WERI-Rb-1 (cell line): ENCODE data around the gene AURKA.

Experiments
- DNase-seq: peaks from one replicate; pipeline ENCODE4 v3.0.0-alpha.2; 2020
- H3K27ac ChIP-seq: fragments of 250-450 bp; sonication (Bioruptor Pico); 2 replicates; pipeline ENCODE4 v1.5.1; 2020; ENCODE audit warnings: mild to moderate bottlenecking, moderate library complexity
- H3K27me3 ChIP-seq: fragments of 250-450 bp; sonication (Bioruptor Pico); 2 replicates; pipeline ENCODE4 v1.5.1; 2021; ENCODE audit warnings: mild to moderate bottlenecking, low read depth, moderate library complexity; ENCODE audit not compliant: insufficient read depth, severe bottlenecking
- H3K36me3 ChIP-seq: fragments of 250-450 bp; sonication (Bioruptor Pico); 2 replicates; pipeline ENCODE4 v1.5.1; 2020; ENCODE audit warnings: mild to moderate bottlenecking, moderate library complexity
- H3K4me3 ChIP-seq: 2 replicates; pipeline ENCODE4 v1.5.1; 2011; ENCODE audit warnings: low read depth, mild to moderate bottlenecking, control low read depth, low read length
- H3K9me3 ChIP-seq: fragments of 250-450 bp; sonication (Bioruptor Pico); 2 replicates; pipeline ENCODE4 v1.5.1; 2021; ENCODE audit warnings: mild to moderate bottlenecking, moderate library complexity; ENCODE audit not compliant: severe bottlenecking
- CTCF ChIP-seq: IDR thresholded peaks from 2 replicates; pipeline ENCODE4 v1.5.1; 2011; ENCODE audit warnings: low read depth, mild to moderate bottlenecking, control low read depth, inconsistent platforms, low read length

The AURKA gene

GRCh38 chr20:56323656-56324055 is 68.4 kb downstream of the AURKA start:
- H3K36me3 ChIP-seq = no peaks in the 10 kb centered on the region
- H3K27me3 ChIP-seq = peaks cover 69% of the 10 kb centered on the region
- no peak overlapping the region for H3K4me3 ChIP-seq
- no peak for DNase-seq
- no peak overlapping the region for H3K27ac ChIP-seq
- H3K9me3 ChIP-seq = no peaks in the 10 kb centered on the region
- TF ChIP-seq CTCF = no peak

- no peak overlapping the region for H3K27ac ChIP-seq
- no peak for TF ChIP-seq CTCF
- H3K27me3 ChIP-seq = peaks cover 71% of the 10 kb centered on the region
- H3K36me3 ChIP-seq = no peaks in the 10 kb centered on the region
- H3K4me3 ChIP-seq = no peak overlapping the region
- no peaks in the 10 kb centered on the region for H3K9me3 ChIP-seq
- no peak for DNase-seq
These were observed 68.8 kb downstream of the AURKA start for GRCh38 chr20:56323206-56323605.

GRCh38 chr20:56322681-56323080 is 69.3 kb downstream of the AURKA start:
- no peak for TF ChIP-seq CTCF
- peaks cover 73% of the 10 kb centered on the region for H3K27me3 ChIP-seq
- no peak for DNase-seq
- H3K36me3 ChIP-seq = no peaks in the 10 kb centered on the region
- H3K27ac ChIP-seq = no peak overlapping the region
- H3K9me3 ChIP-seq = no peaks in the 10 kb centered on the region
- H3K4me3 ChIP-seq = no peak overlapping the region
